Panc1 (cell line): Measurements from ENCODE around the gene IFI44L.

Experiments
- CTCF ChIP-seq: fragments of 450-650 bp; IDR thresholded peaks from 2 replicates; pipeline ENCODE4 v1.5.1; 2017; ENCODE audit warnings: mild to moderate bottlenecking
- POLR2AphosphoS5 ChIP-seq: IDR thresholded peaks from 2 replicates; pipeline ENCODE4 v1.6.1; 2012; ENCODE audit warnings: mild to moderate bottlenecking, low read depth, low read length, moderate library complexity
- REST ChIP-seq, 2 experiments: IDR thresholded peaks; 2 replicates each; pipeline ENCODE4 v1.6.1; 2011 to 2012; ENCODE audit warnings: low read depth in 2 of 2, control low read depth in 1 of 2, low read length in 1 of 2, mild to moderate bottlenecking in 1 of 2, moderate library complexity in 1 of 2; ENCODE audit not compliant: insufficient read depth in 1 of 2
- SIN3A ChIP-seq: IDR thresholded peaks from 2 replicates; pipeline ENCODE4 v1.6.1; 2012; ENCODE audit warnings: low read depth, mild to moderate bottlenecking, low read length, moderate library complexity, borderline replicate concordance; ENCODE audit not compliant: insufficient read depth
- TCF7L2 ChIP-seq: IDR thresholded peaks from 2 replicates; pipeline ENCODE4 v1.6.1; 2011; ENCODE audit warnings: mild to moderate bottlenecking, low read depth, low read length, inconsistent platforms

- TF ChIP-seq CTCF (no peak), POLR2AphosphoS5 (no peak), REST (IDR thresholded peaks at IDR 0.05; ENCODE audit: insufficient read depth in 1 of 2, low read depth in 2 of 2, low read length in 1 of 2) (no peak), SIN3A (no peak), TCF7L2 (no peak)
Observed at GRCh38 chr1:78658901-78659300, 38.7 kb downstream of the IFI44L start.
